Hepatocyte (in vitro differentiated cells): ENCODE data around the gene SLC29A3. TPM values are rescaled to one million over a fixed set of nuclear protein-coding genes. Genes with fewer than 3 reads are reported as not detected.

Experiments
- DNase-seq: peaks from one replicate; pipeline ENCODE4 v3.0.0-alpha.2; 2016; ENCODE audit warnings: low spot score
- H2AFZ ChIP-seq: fragments of 200-600 bp; sonication (generic); 2 replicates; pipeline ENCODE4 v1.6.0; 2016; ENCODE audit warnings: antibody characterized with exemption, mild to moderate bottlenecking
- H3K27ac ChIP-seq: fragments of 200-600 bp; sonication (generic); 2 replicates; pipeline ENCODE4 v1.5.1; 2016; ENCODE audit warnings: mild to moderate bottlenecking
- H3K27me3 ChIP-seq: fragments of 200-600 bp; sonication (generic); 2 replicates; pipeline ENCODE4 v1.6.1; 2016
- H3K36me3 ChIP-seq: fragments of 200-600 bp; sonication (generic); replicated peaks from 2 replicates; pipeline ENCODE4 v1.5.1; 2016; ENCODE audit warnings: low read depth; ENCODE audit not compliant: insufficient read depth
- H3K4me1 ChIP-seq: fragments of 200-600 bp; sonication (generic); 2 replicates; pipeline ENCODE4 v1.5.1; 2016; ENCODE audit warnings: mild to moderate bottlenecking, moderate library complexity; ENCODE audit not compliant: insufficient read depth
- H3K4me2 ChIP-seq: fragments of 200-600 bp; sonication (generic); 2 replicates; pipeline ENCODE4 v1.6.0; 2016
- H3K4me3 ChIP-seq: fragments of 200-600 bp; sonication (generic); 2 replicates; pipeline ENCODE4 v1.5.1; 2016; ENCODE audit warnings: mild to moderate bottlenecking
- H3K79me2 ChIP-seq: fragments of 200-600 bp; sonication (generic); 2 replicates; pipeline ENCODE4 v1.6.0; 2017; ENCODE audit warnings: mild to moderate bottlenecking
- H3K9me2 ChIP-seq: fragments of 200-600 bp; sonication (generic); replicated peaks from 2 replicates; pipeline ENCODE4 v1.6.0; 2017; ENCODE audit warnings: mild to moderate bottlenecking; ENCODE audit not compliant: insufficient read depth
- H3K9me3 ChIP-seq: fragments of 200-600 bp; sonication (generic); 2 replicates; pipeline ENCODE4 v1.5.1; 2016; ENCODE audit warnings: low read depth, mild to moderate bottlenecking
- H4K20me1 ChIP-seq: fragments of 200-600 bp; sonication (generic); 2 replicates; pipeline ENCODE4 v1.6.0; 2016; ENCODE audit warnings: mild to moderate bottlenecking; ENCODE audit not compliant: insufficient read depth, poor library complexity, severe bottlenecking
- CTCF ChIP-seq: fragments of 200-600 bp; sonication (generic); IDR thresholded peaks from 2 replicates; pipeline ENCODE4 v1.5.1; 2016; ENCODE audit warnings: antibody characterized with exemption, mild to moderate bottlenecking; ENCODE audit not compliant: poor library complexity
- EZH2 ChIP-seq: fragments of 200-600 bp; sonication (generic); IDR thresholded peaks from 2 replicates; pipeline ENCODE4 v1.6.1; 2016; ENCODE audit warnings: antibody characterized with exemption, mild to moderate bottlenecking, borderline replicate concordance
- EZH2phosphoT487 ChIP-seq: fragments of 200-600 bp; sonication (generic); IDR thresholded peaks from one replicate; pipeline ENCODE4 v1.6.1; 2018; ENCODE audit warnings: antibody characterized with exemption, mild to moderate bottlenecking, low read depth, moderate library complexity; ENCODE audit not compliant: unreplicated experiment, severe bottlenecking
- WGBS: methylation state at CpG from one replicate; pipeline ENCODE4 v1.1.6; 2016; ENCODE audit warnings: low lambda C conversion rate; ENCODE audit errors: missing lambda C conversion rate; 5-methylcytosine and 5-hydroxymethylcytosine counted together
- polyA plus RNA-seq: library from polyadenylated mRNA; unstranded; fragments of >200 nt; fragmentation: Nextera tagmentation; extraction: Ambion mirVana; gene quantifications from 2 replicates; pipeline ENCODE4 v1.2.1, GENCODE V29; 2016
- total RNA-seq: library from RNA; depleted of rRNA; stranded (reverse); fragments of >200 nt; gene quantifications from 2 replicates; pipeline ENCODE4 v1.2.3, GENCODE V29; 2014

The SLC29A3 gene
- total and polyA plus RNA-seq, 2 experiments from 2014 or later: 8.4 to 12.0 TPM

- no peaks in the 10 kb centered on the region for H3K9me3 ChIP-seq
- no peaks in the 10 kb centered on the region for H3K36me3 ChIP-seq
- 82% methylated on average over 9 of the region's 9 CpGs for WGBS
Measured at GRCh38 chr10:71353639-71354038, 34.6 kb downstream of the SLC29A3 start.

GRCh38 chr10:71354776-71355175 lies 35.7 kb downstream of the SLC29A3 start:
- Histone ChIP-seq H3K4me1 (no peaks in the 10 kb centered on the region), H3K9me2 (no peaks in the 10 kb centered on the region), H3K9me3 (no peaks in the 10 kb centered on the region), H3K4me2 (no peak overlapping the region), H3K4me3 (no peak overlapping the region), H2AFZ (no peak overlapping the region), H3K36me3 (no peaks in the 10 kb centered on the region), H3K27ac (no peak overlapping the region), H3K27me3 (no peaks in the 10 kb centered on the region), H3K79me2 (no peaks in the 10 kb centered on the region), H4K20me1 (no peaks in the 10 kb centered on the region)
- TF ChIP-seq EZH2phosphoT487 (no peak), CTCF (no peak), EZH2 (no peak)
- no peak for DNase-seq
- 89% methylated on average over 7 of the region's 7 CpGs for WGBS

More at GRCh38 chr10:71353639-71354038, 34.6 kb downstream of the SLC29A3 start:
- Histone ChIP-seq H3K9me2 (no peaks in the 10 kb centered on the region), H3K4me3 (no peak overlapping the region), H4K20me1 (no peaks in the 10 kb centered on the region), H3K27me3 (no peaks in the 10 kb centered on the region), H3K27ac (no peak overlapping the region), H3K4me2 (no peak overlapping the region), H2AFZ (no peak overlapping the region), H3K4me1 (peaks cover 2% of the 10 kb centered on the region), H3K79me2 (no peaks in the 10 kb centered on the region)
- DNase-seq: no peak
- TF ChIP-seq EZH2phosphoT487 (no peak), EZH2 (no peak), CTCF (no peak)

GRCh38 chr10:71355886-71356285 lies 36.8 kb downstream of the SLC29A3 start:
- Histone ChIP-seq H3K36me3 (no peaks in the 10 kb centered on the region), H3K27me3 (no peaks in the 10 kb centered on the region), H3K9me2 (no peaks in the 10 kb centered on the region), H3K4me1 (no peaks in the 10 kb centered on the region), H4K20me1 (no peaks in the 10 kb centered on the region), H3K27ac (no peak overlapping the region), H3K4me2 (no peak overlapping the region), H3K9me3 (no peaks in the 10 kb centered on the region), H3K79me2 (no peaks in the 10 kb centered on the region), H2AFZ (no peak overlapping the region), H3K4me3 (no peak overlapping the region)
- DNase-seq: no peak
- 91% methylated on average over 11 of the region's 12 CpGs for WGBS
- TF ChIP-seq CTCF (no peak), EZH2 (no peak), EZH2phosphoT487 (no peak)
